HG02610 (cell line): ENCODE measurements around the gene GNG13.
"Not testable (repeated sequence)": the region's sequence is repeated elsewhere in the genome, so short reads cannot be mapped to it uniquely, and the experiment has no call there.

Source experiments
- ATAC-seq: cut with Tn5 transposase; IDR thresholded peaks from one replicate; pipeline ENCODE4 v1.9.1; 2021; ENCODE audit warnings: mild to moderate bottlenecking, moderate library complexity; ENCODE audit not compliant: unreplicated experiment

GNG13 gene

DNA sequence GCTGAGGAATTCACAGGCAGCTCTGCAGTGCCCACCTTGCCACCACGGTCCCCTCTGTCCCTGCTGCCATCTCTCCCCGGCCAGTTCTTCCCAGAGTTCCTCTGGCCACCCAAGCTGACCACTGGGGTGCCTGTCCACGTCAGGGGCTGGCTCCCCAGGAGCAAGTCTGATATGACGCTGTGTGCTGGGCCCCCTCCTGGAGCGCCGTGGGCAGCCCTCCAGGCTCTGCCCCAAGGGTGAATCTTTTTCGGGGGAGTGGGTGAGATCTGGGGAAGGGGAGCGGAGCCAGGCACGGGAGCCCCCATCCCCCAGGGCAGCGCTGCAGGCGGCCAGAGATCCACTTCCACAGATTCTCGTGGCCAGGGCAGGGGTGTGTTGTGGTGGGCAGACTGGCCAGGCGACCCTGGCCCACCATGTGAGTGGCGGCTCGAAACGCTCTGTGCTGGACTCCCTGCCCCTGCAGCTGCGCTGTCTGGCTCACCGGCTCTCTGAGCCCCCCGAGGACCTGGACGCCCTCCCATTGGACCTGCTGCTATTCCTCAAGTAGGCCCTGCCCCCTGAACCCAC, 36.3 kb downstream of the GNG13 start:
- no peak for ATAC-seq

GRCh38 chr16:763369-764183, 37.0 kb downstream of the GNG13 start:
- no peak for ATAC-seq

- ATAC-seq: no peak
Measured at GRCh38 chr16:762595-763268, 37.8 kb downstream of the GNG13 start.

DNA sequence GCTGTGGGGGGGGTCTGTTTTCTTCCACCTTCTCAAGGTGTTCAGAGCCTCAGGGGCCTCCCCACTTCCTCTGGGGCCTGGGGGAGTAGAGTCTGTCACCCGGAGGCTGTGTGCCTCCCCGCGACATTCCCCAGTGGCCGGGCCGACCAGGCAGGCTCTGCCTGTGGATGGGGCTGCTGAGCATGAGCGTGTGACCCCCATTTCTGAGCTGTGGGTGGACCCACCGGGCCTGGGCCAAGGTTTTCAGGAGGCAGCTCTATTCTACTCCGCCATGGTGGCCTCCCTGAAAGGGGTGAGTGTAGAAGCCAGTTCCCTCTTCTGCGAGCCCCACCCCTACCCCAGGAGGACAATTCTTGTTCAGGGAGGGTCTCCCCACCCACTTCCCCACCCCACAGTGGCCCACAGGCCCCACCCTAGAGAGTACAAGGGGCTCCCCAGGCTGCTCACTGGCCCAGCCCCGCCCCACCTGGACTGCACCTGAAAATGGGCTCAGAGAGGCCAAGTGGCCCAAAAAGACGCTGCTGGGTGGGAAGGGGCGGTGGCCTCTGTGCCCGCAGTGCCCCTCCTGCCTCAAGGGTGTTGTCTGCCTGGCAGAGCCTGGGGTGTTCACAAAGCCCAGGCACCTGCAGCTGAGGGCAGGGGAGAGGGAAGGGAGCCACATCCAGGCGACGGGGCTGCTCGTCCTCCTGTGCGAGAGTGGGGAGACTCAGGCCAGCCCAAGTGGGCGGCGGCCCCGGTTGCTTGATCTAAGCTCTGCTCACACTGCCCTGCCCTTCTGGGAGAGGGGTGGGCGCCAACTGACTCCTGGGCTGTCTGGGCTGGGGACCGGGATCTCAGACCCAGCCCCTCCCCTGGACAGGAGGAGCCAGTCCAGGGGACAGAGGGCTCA, 38.7 kb downstream of the GNG13 start:
- ATAC-seq: no peak

- ATAC-seq: no peak
Measured at GRCh38 chr16:760545-761343, 39.8 kb downstream of the GNG13 start, which contains the start of gene MSLN. Gene MSLN (plus strand): TSS chr16:760734. CDS start chr16:762681, 1,947 bp downstream.

- ATAC-seq: no peak
Measured at GRCh38 chr16:760065-760464, 40.5 kb downstream of the GNG13 start.

- ATAC-seq: no peak
Measured at GRCh38 chr16:759110-759910, 41.2 kb downstream of the GNG13 start.

- ATAC-seq: no peak
Measured at GRCh38 chr16:756428-756827, 44.1 kb downstream of the GNG13 start.

DNA sequence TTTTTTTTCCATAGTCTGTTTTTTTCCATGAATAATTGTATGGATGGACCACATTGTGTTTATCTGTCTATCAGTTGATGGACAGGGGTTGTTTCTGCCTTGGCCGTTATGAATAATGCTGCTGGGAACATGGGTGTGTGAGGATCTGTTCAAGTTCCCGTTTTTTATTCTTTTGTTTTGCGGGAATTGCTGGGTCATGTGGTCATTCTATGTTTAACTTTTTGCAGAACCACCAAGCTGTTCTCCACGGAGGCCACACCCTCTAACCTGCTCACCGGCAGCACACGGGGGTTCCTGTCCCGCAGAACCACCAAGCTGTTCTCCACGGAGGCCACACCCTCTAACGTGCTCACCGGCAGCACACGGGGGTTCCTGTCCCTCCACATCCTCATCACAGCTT, 45.9 kb downstream of the GNG13 start:
- no peak for ATAC-seq

GRCh38 chr16:754121-754607, 46.4 kb downstream of the GNG13 start:
- not testable (repeated sequence) for ATAC-seq

- no peak for ATAC-seq
Measured at GRCh38 chr16:752007-752312, 48.6 kb downstream of the GNG13 start.

GRCh38 chr16:751152-752006, 49.2 kb downstream of the GNG13 start:
- ATAC-seq: no peak

GRCh38 chr16:750485-750884, 50.0 kb downstream of the GNG13 start:
- ATAC-seq: no peak

- no peak for ATAC-seq
Measured at GRCh38 chr16:749010-749409, 51.5 kb downstream of the GNG13 start.
